Keratinocyte (primary cell): ENCODE measurements around the gene FAM228A. TPM values are rescaled to one million over a fixed set of nuclear protein-coding genes. Genes with fewer than 3 reads are reported as not detected.
"Not testable (repeated sequence)": the region's sequence is repeated elsewhere in the genome, so short reads cannot be mapped to it uniquely, and the experiment has no call there.

Source experiments
- DNase-seq: peaks from one replicate; pipeline ENCODE4 v3.0.0-alpha.2; 2011; ENCODE audit warnings: low read depth, missing footprints, low spot score
- FAIRE-seq: peaks from 2 replicates; lab custom pipeline; 2011; peaks lifted over from hg19 to GRCh38; lab: Jason Lieb, UNC
- H2AFZ ChIP-seq: 2 replicates; pipeline ENCODE4 v1.6.0; 2012; ENCODE audit warnings: low read length, control low read depth, inconsistent platforms; ENCODE audit not compliant: control insufficient read depth
- H3K27ac ChIP-seq: 2 replicates; pipeline ENCODE4 v1.5.1; 2011; ENCODE audit warnings: low read length; ENCODE audit not compliant: control insufficient read depth, insufficient read depth
- H3K27me3 ChIP-seq: 3 replicates; pipeline ENCODE4 v1.6.0; 2011; ENCODE audit warnings: low read length; ENCODE audit not compliant: control insufficient read depth, insufficient read depth; ENCODE audit errors: extremely low read depth
- H3K36me3 ChIP-seq, 2 experiments: 2 replicates in 1 of 2; 3 replicates in 1 of 2; pipeline ENCODE4 v1.5.1; 2011; ENCODE audit warnings: low read length in 2 of 2, mild to moderate bottlenecking in 1 of 2; ENCODE audit not compliant: control insufficient read depth in 2 of 2, insufficient read depth in 2 of 2; ENCODE audit errors: extremely low read depth in 1 of 2
- H3K4me1 ChIP-seq: 3 replicates; pipeline ENCODE4 v1.5.1; 2011; ENCODE audit warnings: low read length; ENCODE audit not compliant: control insufficient read depth, insufficient read depth; ENCODE audit errors: extremely low read depth
- H3K4me2 ChIP-seq: 3 replicates; pipeline ENCODE4 v1.6.0; 2011; ENCODE audit warnings: low read depth, low read length; ENCODE audit not compliant: control insufficient read depth, insufficient read depth; ENCODE audit errors: extremely low read depth
- H3K4me3 ChIP-seq, 3 experiments: fragments of 200-600 bp in 1 of 3; sonication (generic) in 1 of 3; 2 replicates in 2 of 3; 3 replicates in 1 of 3; pipeline ENCODE4 v1.5.1; 2011 to 2016; ENCODE audit warnings: low read length in 3 of 3, mild to moderate bottlenecking in 3 of 3, control low read depth in 2 of 3, inconsistent platforms in 1 of 3, low read depth in 1 of 3, mixed read lengths in 1 of 3, mixed run types in 1 of 3, moderate library complexity in 1 of 3; ENCODE audit not compliant: control insufficient read depth in 2 of 3, insufficient read depth in 2 of 3; ENCODE audit errors: extremely low read depth in 1 of 3
- H3K79me2 ChIP-seq: 2 replicates; pipeline ENCODE4 v1.6.0; 2012; ENCODE audit warnings: low read length; ENCODE audit not compliant: control insufficient read depth, insufficient read depth
- H3K9ac ChIP-seq: 3 replicates; pipeline ENCODE4 v1.6.0; 2011; ENCODE audit warnings: low read length; ENCODE audit not compliant: control insufficient read depth, insufficient read depth; ENCODE audit errors: extremely low read depth
- H3K9me1 ChIP-seq: 3 replicates; pipeline ENCODE4 v1.6.0; 2011; ENCODE audit warnings: low read length; ENCODE audit not compliant: control insufficient read depth, insufficient read depth; ENCODE audit errors: extremely low read depth
- H3K9me3 ChIP-seq: 2 replicates; pipeline ENCODE4 v1.5.1; 2012; ENCODE audit warnings: low read depth, low read length; ENCODE audit not compliant: control insufficient read depth
- H4K20me1 ChIP-seq: 3 replicates; pipeline ENCODE4 v1.6.0; 2011; ENCODE audit warnings: low read length; ENCODE audit not compliant: control insufficient read depth, insufficient read depth; ENCODE audit errors: extremely low read depth
- CTCF ChIP-seq, 3 experiments: IDR thresholded peaks in 1 of 3; conservative IDR thresholded peaks in 1 of 3; optimal IDR thresholded peaks in 1 of 3; 2 replicates in 2 of 3; 3 replicates in 1 of 3; pipeline versions ENCODE3 to v1.5.1; 2011; ENCODE audit warnings: low read length in 3 of 3, mild to moderate bottlenecking in 3 of 3, moderate library complexity in 2 of 3, control low read depth in 1 of 3, inconsistent platforms in 1 of 3; ENCODE audit not compliant: insufficient read depth in 2 of 3; ENCODE audit errors: extremely low read depth in 1 of 3
- EZH2 ChIP-seq: IDR thresholded peaks from one replicate; pipeline ENCODE4 v1.6.1; 2012; ENCODE audit warnings: inconsistent platforms, mild to moderate bottlenecking, low read length, moderate library complexity
- dilution Hi-C: fragments of 300-500 bp; cut with MboI; formaldehyde crosslinking; loops from one replicate; pipeline ENCODE4 v1.7.0; 2020; ENCODE audit warnings: low sequenced_read_pairs; ENCODE audit not compliant: extremely low pct_ligation_motif_present
- polyA plus RNA-seq, 5 experiments: library from polyadenylated mRNA; depleted of rRNA in 3 of 5; stranded (reverse) in 3 of 5; stranded (forward) in 1 of 5; unstranded in 1 of 5; fragments of >200 nt; gene quantifications; 1 replicate in 1 of 5; 2 replicates in 3 of 5; 3 replicates in 1 of 5; pipeline versions ENCODE4 v1.2.1 to v1.2.3, GENCODE V29; 2011 to 2012; ENCODE audit warnings: missing spikeins in 2 of 5, low read depth in 1 of 5, low replicate concordance in 1 of 5

The FAM228A gene
- polyA plus RNA-seq, 1 donor (not counting 4 experiments of a cell fraction or from before 2014, with no cell fraction given): not detected

DNA sequence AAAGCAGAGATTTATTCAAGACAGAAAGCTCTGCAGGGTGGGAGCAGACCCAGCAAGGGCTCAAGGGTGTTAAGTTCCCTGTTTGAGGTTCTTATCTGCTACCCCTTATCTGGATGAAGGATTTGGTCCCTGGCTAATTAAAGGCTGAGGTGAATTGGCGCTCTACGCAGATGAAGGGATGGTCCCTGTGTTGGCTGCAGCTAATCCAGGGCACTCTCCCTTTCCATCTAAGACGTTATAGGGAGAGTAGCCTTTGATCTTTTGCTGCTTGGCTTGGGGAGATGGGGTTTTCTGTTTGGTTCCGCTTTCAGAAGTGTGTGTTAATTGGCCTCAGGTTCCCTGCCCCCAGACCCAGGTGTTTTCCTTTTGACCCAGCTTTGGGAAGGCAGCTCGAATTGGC lies 17.0 kb downstream of the FAM228A start:
- Histone ChIP-seq H3K9me3 (no peaks in the 10 kb centered on the region), H3K79me2 (no peaks in the 10 kb centered on the region), H3K27me3 (peaks cover 14% of the 10 kb centered on the region), H3K9ac (no peak overlapping the region), H2AFZ (no peak overlapping the region), H3K27ac (no peak overlapping the region), H4K20me1 (no peaks in the 10 kb centered on the region), H3K4me2 (no peak overlapping the region), H3K36me3 (no peaks in the 10 kb centered on the region), H3K9me1 (no peaks in the 10 kb centered on the region), H3K4me3 (no peak overlapping the region), H3K4me1 (peaks cover 2% of the 10 kb centered on the region)
- TF ChIP-seq CTCF (optimal IDR thresholded peaks at IDR 0.05 in 1 of 3, IDR thresholded peaks at IDR 0.05 in 1 of 3, conservative IDR thresholded peaks at IDR 0.05 in 1 of 3; ENCODE audit: extremely low read depth in 1 of 3, insufficient read depth in 2 of 3, low read length in 3 of 3): no peak
- no peak for FAIRE-seq
- dilution Hi-C loops: no loop called here
- DNase-seq: no peak

DNA sequence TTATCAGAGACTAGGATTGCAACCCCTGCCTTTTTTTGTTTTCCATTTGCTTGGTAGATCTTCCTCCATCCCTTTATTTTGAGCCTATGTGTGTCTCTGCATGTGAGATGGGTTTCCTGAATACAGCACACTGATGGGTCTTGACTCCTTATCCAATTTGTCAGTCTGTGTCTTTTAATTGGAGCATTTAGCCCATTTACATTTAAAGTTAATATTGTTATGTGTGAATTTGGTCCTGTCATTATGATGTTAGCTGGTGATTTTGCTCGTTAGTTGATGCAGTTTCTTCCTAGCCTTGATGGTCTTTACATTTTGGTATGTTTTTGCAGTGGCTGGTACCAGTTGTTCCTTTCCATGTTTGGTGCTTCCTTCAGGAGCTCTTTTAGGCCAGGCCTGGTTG lies 22.4 kb downstream of the FAM228A start:
- DNase-seq, H3K4me2 ChIP-seq, H3K9me3 ChIP-seq, H3K36me3 ChIP-seq, FAIRE-seq, H4K20me1 ChIP-seq, H3K9me1 ChIP-seq, H3K4me3 ChIP-seq, H3K79me2 ChIP-seq, H3K27me3 ChIP-seq, H3K27ac ChIP-seq, H2AFZ ChIP-seq, H3K9ac ChIP-seq, dilution Hi-C loops, H3K4me1 ChIP-seq: not testable (repeated sequence)

GRCh38 chr2:24199968-24200590 lies 25.2 kb downstream of the FAM228A start:
- no peak overlapping the region for H3K9ac ChIP-seq
- no peaks in the 10 kb centered on the region for H3K27me3 ChIP-seq
- DNase-seq: no peak
- H3K27ac ChIP-seq: no peak overlapping the region
- H3K4me1 ChIP-seq: no peaks in the 10 kb centered on the region
- H3K36me3 ChIP-seq: peaks cover 2 to 9% of the 10 kb centered on the region in 2 experiments
- no peak for FAIRE-seq
- H3K9me3 ChIP-seq: no peaks in the 10 kb centered on the region
- no peak overlapping the region for H2AFZ ChIP-seq
- dilution Hi-C loops: no loop called here
- TF ChIP-seq EZH2: no peak
- H3K79me2 ChIP-seq: no peaks in the 10 kb centered on the region
- no peak overlapping the region for H3K4me2 ChIP-seq
- no peak overlapping the region for H3K4me3 ChIP-seq
- no peaks in the 10 kb centered on the region for H4K20me1 ChIP-seq
- H3K9me1 ChIP-seq: no peaks in the 10 kb centered on the region
